Left renal cortex interstitium (tissue), 4 donors: ENCODE data around the gene HMCN2. TPM values are rescaled to one million over a fixed set of nuclear protein-coding genes. Genes with fewer than 3 reads are reported as not detected.
A peak's percentile ranks its signal among the peaks of the same experiment; 100 is the strongest.

Source experiments
- DNase-seq, 4 donors: peaks; one replicate each; pipeline ENCODE4 v3.0.0-alpha.2; 2013; ENCODE audit warnings: low read depth in 4 of 4, low spot score in 2 of 4, missing footprints in 1 of 4
- polyA plus RNA-seq, 4 donors: library from polyadenylated mRNA; unstranded; fragments of 120-200 nt; gene quantifications; one replicate each; pipeline ENCODE4 v1.2.1, GENCODE V29; 2013; ENCODE audit not compliant: insufficient read length in 4 of 4

Gene HMCN2
- polyA plus RNA-seq, 4 donors, result 0.73 to 1.6 (median 0.92) TPM

DNA sequence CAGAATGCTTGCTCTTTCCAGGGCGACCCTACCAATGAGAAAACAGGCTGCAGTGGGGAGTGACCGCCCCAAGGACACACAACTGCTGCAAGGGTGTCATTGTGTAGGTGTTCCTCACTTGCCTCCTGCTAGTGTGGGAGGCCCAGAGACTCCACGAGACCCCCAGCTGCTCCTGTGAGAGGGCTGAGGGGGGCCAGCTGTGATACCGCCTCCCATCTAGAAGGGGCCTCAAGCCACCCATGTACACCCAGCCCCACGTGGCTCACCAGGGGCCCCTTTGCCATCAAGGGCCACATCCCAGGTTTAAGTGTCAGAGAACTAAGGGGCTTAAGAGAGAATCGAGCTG is 177.9 kb downstream of the HMCN2 start:
- DNase-seq, result no peak

DNA sequence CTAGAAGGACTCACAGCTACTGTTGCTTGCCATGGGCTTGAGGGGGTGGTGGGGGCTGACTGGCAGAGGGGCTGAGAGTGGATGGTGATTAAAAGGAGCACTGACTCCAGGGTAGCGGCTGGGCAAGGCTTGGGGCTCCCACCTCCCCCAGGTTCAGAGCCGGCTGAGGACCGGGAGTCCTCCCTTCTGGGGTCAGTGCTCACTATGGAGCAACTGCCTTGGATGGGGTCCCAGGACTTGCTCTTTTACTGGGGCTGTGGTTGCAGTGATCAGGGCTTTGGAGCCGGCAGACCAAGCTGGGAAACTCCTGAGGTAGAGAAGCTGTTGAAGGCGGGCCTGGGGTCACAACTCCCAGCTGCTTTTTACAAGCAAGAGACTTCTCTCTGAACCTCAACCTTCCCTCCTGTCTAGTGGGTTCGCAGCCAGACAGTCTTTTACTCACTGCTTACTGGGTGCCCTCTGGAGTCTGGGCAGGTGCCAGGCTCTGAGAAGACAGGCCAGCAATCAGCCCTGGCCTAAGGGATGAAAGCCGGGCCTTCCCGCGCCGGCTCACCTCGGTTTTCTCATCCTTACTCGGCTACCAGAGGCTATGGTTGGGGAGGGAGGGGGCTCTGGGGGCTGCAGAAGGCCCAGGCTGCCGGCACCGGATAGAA is 178.4 kb downstream of the HMCN2 start:
- no peak for DNase-seq

DNA sequence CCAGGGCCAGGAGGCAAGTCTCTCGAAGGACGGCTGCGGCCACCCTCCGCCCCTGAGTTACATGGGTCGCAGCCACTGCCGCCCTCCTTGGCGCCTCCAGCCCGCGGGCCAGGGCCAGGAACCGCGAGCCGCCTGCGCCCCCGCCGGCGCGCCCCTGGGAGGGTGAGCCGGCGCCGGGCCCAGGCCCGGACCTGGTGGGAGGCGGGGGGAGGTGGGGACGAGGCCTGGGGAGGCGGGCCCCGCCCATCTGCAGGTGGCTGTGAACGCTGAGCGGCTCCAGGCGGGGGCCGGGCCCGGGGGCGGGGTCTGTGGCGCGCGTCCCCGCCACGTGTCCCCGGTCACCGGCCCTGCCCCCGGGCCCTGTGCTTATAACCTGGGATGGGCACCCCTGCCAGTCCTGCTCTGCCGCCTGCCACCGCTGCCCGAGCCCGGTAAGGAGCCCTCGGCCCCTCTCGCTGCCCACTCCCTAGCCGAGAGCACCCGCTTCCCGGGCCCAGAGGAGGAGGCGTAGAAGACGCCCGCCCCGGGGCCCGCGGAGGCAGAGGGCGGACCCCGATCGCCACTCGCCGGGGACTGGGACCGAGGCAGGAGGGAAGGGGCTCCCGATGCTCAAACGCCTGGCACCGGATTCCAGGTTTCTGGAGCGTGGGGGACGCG is 179.1 kb downstream of the HMCN2 start, which contains the start of gene ASS1:
Gene ASS1 (plus strand): TSS at position 397 of the 657 bp plus-strand sequence. CDS start 7,268 bp downstream, outside the sequence.
- no peak for DNase-seq

DNA sequence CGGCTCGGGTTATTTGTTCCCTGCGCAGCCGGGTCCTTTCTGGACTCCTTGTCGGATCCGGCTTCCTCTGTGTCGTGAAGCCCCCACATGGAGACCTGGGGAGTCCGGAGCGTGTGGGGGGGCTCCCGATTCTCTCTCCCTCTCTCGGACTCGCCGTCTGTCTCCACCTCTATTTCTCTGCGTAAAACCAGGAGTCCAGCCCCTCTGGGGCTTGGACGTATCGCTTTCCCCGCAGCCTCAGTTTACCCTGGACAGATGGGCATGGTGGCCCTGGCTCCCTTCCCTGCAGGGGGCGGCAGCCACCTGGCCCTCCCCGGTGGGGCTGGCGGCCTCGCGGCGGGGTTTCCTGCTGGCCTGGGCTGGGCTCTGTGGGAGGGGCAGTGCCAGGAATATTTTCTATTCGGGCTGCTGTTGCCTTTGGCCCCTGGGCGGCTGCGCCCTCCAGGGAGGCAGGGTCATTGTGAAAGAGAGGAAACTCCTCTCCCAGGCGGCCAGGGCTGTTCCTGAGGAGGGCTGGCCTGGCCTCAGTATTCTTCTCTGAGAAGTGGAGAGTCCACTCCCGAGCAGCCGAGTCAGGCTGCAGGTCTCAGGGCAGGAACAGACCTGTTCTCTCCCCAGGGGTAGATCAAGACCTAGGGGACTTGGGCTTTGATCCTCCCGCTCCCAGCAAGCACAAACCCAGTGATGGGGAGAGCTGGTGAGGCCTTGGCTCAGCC is 179.9 kb downstream of the HMCN2 start:
- no peak for DNase-seq

DNA sequence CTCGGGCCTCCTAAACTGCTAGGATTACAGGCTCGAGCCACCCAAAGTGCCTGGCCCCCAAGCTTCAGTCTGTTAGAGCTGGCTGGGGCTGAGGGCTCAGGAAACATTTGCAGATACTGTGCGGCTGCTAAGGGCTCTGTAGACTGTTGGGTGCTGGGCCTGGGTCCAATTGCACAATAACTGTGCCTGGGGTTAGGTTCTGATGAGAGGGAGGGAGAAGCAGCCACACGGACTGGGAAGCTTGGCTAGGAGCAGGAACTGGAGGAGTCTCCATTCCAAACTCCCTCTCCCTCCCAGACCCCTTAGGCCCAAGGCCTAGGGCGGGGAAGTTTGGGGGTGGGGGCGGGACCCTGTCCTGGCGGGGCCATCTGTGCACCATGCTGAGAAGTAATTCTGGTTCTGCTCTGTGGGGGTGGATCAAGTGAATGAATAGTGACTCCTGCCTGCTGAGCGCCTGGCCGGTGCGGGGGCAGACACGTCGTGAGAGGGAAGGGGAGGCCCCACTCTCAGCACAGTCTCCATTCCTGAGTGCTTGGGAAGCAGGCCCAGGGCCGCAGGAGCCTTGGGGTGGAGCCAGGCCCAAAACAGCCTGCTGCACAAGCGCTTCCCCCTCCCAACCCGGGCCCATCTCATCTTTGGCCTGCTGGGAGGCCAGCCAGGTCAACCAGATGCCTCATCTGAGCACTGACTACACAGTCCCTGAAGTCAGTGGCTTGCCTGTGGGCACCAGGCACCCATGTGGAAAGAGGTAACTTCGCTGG is 180.7 kb downstream of the HMCN2 start:
- no peak for DNase-seq

DNA sequence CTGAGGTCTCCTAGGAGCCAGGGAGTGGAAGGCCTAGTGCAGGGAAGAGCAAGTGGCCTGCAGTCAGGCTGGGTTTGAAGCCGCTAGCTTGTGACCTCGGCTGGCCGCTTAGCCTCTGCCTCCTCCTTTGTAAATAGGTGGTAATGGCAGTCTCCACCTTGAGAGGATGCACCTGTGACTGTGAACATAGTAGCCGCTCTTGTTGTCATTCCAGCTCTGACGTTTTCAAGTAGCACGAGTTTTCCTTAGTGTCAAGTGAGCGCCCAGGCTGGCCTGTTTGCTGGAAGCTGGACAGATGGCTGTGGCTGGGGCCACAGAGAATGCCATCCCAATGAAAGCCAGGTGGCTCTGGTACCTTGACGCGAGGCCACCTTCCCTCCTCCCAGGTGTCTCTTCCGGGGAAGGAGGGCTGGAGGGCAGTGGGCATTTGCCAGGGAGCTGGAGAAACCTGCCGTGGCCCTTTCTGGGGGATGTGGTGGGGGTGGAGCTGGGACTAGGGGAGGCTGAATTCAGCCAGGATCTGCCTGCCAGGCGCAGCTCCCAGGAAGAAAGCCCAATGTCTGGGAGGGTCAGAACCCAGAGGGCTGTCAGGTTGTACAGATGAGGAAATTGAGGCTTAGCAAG is 181.7 kb downstream of the HMCN2 start:
- no peak for DNase-seq

DNA sequence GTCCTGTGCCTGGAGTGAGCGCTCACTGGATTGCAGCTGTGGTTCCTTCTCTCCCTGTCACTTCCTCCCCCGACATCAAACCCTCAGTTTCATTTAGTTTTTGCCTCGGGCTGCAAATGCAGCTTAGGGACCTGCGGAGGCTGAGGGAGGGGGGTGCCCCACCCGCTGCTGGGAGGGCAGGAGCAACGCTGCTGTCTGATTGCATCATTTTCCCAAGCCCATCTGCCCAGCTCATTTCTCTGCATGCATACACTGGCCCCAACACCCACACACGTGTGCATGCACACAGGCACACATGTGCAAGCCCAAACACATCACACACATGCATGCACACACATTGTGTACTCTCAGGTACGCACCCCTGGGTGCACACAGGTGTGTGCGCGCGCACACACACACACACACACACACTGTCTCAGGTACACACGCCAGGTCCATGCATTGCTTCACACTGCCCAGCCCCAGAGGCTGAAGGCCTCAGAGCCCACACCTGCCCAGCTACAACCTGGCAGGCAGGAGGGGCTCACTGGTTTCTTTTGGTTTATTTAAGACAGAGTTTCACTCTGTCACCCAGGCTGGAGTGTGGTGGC is 182.6 kb downstream of the HMCN2 start:
- no peak for DNase-seq

DNA sequence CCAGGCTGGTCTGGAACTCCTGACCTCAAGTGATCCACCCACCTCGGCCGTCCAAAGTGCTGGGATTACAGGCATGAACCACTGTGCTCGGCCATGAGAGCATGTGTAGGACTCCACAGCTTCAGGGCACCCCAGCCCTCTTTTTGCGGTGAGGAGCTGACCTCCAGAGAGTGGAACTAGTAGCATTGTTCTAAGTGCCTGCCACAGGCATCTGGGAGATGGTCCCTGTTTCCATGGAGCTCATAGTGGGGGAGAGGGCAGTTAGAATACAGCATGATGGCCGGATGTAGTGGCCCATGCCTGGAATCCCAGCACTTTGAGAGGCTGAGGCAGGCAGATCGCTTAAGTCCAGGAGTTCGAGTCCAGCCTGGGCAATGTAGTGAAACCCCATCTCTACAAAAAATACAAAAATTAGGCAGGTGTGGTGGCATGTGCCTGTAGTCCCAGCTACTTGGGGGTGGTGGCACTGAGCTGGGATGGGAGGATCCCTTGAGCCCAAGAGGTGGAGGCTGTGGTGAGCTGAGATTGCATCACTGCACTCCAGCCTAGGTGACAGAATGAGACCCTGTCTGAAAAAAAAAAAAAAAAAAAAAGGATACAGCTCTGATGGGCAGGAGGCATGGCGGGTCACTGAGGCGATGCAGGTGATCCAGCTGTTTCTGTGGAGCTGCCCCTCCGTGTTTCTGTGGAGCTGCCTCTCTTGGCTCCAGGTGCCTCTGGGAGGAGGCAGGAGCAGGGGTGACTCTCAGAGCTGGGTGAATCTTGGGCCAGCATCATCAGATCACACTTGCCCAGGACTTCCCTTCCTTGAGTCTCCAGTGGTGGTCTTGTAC is 183.4 kb downstream of the HMCN2 start:
- DNase-seq, result no peak

DNA sequence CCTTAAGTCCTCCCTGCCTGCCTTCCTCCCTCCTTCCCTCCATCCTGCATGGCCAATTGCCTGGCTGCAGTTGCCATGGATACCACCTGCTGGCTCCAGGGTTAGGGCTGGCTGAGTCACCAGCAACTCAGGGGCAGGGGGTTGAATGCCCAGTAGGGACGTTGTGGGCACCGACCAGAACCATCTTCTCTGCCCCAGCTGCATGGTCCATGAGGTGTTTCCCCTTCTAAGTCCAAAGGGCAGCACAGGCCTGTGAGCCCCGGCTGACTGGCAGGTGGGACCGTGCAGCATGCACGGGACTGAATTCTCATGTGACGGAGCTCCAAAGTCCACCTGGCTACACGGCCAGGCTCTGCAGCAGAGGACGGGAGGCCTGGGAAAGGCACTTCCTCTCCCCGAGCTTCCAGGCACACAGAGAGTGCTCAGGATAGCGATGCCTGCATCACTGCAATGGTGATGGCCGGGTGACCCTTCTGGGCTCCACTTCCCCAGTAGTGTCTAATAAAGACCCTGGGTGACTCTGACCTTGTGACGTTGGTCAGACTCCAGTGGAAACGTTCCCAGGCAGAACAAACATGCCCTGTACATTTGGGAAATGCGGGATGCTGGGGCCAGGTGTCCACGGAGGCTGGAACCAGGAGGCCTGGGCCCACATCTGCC is 184.9 kb downstream of the HMCN2 start:
- no peak for DNase-seq

DNA sequence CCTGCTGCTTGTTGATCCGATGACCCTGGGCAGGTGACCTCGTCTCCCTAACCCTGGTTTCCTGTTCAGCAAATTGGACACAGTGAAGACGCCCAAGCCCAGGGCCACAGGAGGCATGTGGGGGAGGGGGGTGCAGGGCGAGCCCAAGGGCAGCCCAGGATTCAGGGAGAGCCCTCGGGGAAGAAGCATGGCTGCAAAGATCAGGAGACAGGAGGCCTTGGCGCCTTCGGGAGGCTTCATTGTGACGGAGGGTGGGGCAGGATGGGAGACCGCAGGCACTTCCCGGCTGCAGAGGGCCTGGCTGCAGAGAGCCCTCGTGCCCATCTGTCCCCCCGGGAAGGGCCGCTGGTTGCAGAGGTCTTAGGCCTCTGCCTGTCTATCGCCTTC is 185.4 kb downstream of the HMCN2 start:
- no peak for DNase-seq

DNA sequence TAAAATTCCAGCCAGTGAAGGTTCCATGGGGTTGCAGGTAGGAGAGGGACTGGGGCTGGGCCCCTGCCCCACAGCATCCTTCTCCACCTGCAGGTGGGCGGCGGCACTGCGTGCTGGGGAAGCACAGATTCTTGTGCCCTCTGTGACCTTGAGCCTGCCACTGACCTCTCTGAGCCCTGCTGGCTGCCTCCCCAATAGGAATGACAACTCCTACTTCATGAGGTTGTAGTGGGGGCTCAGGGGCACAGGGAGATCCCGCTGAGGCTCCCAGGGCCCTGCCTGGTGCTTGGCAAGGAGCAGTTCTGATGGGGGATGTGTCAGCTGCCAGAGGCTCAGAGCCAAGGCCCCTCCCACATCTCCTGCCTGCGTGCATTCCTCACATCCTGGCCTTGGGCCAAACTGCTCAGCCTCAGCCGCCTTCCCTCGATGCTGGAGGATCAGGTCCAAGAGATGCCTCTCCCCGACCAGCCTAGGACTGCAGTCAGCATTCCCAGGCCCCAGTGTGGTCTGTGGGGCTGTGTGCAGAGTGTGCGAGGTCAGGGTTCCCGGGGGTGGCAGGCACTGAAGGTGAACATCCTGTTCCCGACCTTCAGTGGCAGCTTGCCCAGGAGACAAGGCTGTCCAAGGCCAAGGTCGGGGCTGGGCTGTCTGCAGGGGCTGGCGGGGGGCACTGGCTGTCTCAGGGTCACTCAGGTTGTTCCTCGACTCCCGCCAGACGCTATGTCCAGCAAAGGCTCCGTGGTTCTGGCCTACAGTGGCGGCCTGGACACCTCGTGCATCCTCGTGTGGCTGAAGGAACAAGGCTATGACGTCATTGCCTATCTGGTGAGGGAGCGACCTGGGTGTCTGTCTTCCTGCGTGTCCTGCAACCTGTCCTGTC is 186.2 kb downstream of the HMCN2 start:
- peak; percentile 67 to 90 (median 80) for DNase-seq

DNA sequence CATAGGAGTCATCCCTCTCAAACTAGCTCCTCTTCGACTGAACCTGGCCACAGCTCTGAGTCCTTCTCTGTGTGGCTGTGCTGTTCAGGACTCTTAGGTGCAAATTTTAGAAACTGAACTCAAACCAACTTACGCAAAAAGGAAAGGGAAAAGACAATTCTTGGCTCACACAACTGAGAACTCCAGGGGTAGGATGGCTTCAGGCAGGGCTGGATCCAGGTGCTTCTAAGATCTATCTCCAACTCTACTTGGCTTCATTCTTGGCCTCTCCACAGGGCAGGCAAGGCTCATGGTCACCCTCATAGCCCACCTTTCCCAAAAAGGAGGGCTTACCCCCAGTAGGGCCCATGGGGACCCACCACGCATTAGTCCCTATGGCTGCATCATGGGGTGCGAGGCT is 187.3 kb downstream of the HMCN2 start:
- no peak for DNase-seq

DNA sequence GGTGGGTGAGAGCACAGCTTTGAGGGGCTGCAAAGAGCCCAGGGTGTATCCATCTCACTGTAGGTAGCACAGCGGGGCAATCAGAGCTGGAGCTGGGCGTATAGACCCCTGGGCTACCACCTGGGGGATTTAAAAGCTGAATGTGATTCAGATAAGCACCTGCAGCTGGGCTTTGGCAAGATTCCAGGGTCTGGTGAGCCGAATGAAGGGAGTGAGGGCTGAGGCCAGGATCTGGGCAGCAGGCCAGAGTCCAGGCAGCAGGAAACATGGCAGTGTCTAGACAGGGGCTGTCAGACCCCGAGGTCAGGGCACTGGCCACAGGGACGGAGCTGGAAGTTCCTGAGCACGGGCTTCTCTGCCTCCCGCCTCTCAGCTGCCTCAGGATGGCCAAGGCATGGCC is 187.9 kb downstream of the HMCN2 start:
- DNase-seq, result no peak

DNA sequence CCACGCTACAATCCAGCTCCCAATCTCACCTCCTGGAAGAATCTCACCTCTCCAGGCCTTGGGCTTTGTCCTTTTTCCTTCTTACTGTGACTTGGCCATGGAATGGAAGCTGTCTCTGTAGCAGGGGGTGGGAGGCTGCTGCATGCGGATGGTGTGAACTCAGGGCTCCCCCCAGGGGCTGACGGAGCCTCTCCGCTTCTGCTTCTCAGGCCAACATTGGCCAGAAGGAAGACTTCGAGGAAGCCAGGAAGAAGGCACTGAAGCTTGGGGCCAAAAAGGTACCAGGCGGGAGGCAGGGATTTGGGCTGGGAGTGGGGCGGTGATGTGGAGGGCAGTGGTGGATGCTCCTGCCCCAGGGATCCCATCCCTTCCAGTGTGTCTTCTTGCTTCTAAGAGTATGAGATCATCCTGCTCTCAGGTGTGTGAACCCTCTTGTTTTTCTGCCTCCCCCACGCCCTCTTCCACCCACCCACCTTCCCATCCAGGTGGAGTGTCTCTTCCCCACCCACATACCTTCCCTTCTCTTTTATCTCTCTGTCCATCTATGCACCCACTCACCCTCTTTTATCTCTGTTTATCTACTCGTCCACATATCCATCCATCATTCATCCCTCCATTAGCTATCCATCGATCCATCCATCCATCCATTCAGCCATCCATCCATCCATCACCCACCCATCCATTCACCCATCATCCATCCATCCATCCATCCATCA is 188.7 kb downstream of the HMCN2 start:
- no peak for DNase-seq

DNA sequence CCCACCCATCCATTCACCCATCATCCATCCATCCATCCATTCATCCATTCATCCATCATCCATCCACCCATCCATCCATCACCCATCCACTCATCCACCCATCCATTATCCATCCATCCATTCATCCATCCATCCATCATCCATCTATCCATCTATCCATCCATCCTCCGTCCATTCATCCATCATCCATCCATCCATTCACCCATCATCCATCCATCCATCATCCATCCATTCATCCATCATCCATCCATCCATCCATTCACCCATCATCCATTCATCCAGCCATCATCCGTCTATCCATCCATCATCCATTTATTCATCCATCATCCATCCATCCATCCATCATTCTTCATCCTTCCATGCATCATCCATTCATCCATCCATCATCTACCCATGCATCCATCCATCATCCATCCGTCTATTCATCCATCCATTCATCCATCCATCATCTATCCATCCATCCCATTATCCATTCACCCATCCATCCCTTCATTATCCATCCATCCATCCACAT is 189.3 kb downstream of the HMCN2 start:
- DNase-seq, result no peak

DNA sequence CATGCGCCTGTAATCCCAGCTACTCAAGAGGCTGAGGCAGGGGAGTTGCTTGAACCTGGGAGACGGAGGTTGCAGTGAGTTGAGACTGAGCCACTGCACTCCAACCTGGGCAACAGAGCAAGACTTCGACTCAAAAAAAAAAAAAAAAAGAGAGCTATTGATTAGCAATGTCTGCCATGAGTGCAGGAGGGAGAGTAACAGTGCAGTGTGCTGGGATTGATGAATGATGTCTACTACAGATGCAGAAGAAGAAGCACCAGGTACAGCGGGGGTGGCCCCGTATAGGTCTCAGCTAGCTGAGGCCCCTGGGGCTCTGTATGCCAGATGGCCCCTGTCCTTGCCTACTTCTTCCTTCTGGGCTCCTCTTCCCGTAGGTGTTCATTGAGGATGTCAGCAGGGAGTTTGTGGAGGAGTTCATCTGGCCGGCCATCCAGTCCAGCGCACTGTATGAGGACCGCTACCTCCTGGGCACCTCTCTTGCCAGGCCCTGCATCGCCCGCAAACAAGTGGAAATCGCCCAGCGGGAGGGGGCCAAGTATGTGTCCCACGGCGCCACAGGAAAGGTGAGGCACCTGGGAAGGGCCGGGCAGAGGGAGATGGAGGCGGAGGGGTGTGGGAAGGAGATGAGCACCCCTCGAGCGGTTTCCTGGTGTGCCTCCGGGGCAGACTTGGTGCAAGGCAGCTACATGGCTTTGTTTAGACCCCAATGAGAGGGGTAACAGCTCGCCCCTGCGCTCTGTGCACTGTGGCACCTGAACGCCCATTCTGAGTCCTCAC is 192.7 kb downstream of the HMCN2 start:
- no peak for DNase-seq

DNA sequence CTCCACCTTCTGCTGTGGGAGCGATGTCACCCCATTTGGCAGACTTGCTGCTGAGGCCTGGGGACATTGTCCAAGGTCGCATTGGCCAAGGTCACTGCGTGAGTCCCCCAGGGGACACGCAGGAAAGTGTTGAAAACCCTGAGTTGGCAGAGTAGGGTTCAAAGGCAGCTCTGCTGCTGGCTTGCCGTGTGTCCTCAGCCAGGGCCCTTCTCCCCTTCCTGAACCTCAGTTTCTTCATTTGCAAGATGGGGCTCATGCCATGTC is 193.2 kb downstream of the HMCN2 start:
- DNase-seq, result no peak
